Neuronal stem cell (in vitro differentiated cells): ENCODE results near the gene SPEF2.

ENCODE experiments used
- DNase-seq: peaks from one replicate; pipeline ENCODE4 v3.0.0-alpha.2; 2013; ENCODE audit warnings: low spot score
- H2AFZ ChIP-seq: one replicate; pipeline ENCODE4 v1.6.1; 2013; ENCODE audit warnings: mild to moderate bottlenecking, low read length, inconsistent platforms
- H2AK5ac ChIP-seq: 2 replicates; pipeline ENCODE4 v1.6.1; 2013; ENCODE audit warnings: low read depth, mild to moderate bottlenecking, inconsistent platforms, low read length, moderate library complexity, mixed read lengths
- H2BK120ac ChIP-seq: 2 replicates; pipeline ENCODE4 v1.6.1; 2013; ENCODE audit warnings: low read depth, mild to moderate bottlenecking, inconsistent platforms, low read length, moderate library complexity, mixed read lengths
- H2BK12ac ChIP-seq: one replicate; pipeline ENCODE4 v1.6.1; 2013; ENCODE audit warnings: low read length, inconsistent platforms
- H2BK15ac ChIP-seq: 2 replicates; pipeline ENCODE4 v1.6.1; 2013; ENCODE audit warnings: mild to moderate bottlenecking, low read length, inconsistent platforms, mixed read lengths
- H2BK5ac ChIP-seq: one replicate; pipeline ENCODE4 v1.6.1; 2013; ENCODE audit warnings: inconsistent platforms, mild to moderate bottlenecking, low read length, moderate library complexity
- H3K14ac ChIP-seq: one replicate; pipeline ENCODE4 v1.6.1; 2013; ENCODE audit warnings: low read length, inconsistent platforms
- H3K18ac ChIP-seq: 2 replicates; pipeline ENCODE4 v1.6.1; 2013; ENCODE audit warnings: low read length, inconsistent platforms
- H3K23ac ChIP-seq: 2 replicates; pipeline ENCODE4 v1.6.1; 2013; ENCODE audit warnings: low read depth, mild to moderate bottlenecking, mixed read lengths, low read length, inconsistent platforms; ENCODE audit not compliant: poor library complexity
- H3K27ac ChIP-seq: replicated peaks from 3 replicates; pipeline ENCODE4 v1.5.1; 2013; ENCODE audit warnings: low read length, inconsistent platforms
- H3K27me3 ChIP-seq, 3 experiments: 2 replicates each; pipeline ENCODE4 v1.6.1; 2013; ENCODE audit warnings: low read length in 3 of 3, mild to moderate bottlenecking in 2 of 3, inconsistent platforms in 1 of 3, low read depth in 1 of 3, mixed read lengths in 1 of 3, moderate library complexity in 1 of 3; ENCODE audit not compliant: control insufficient read depth in 3 of 3, insufficient read depth in 3 of 3
- H3K36me3 ChIP-seq, 2 donors: replicated peaks in 1 of 2; 2 replicates each; pipeline ENCODE4 v1.6.1; 2013; ENCODE audit warnings: low read length in 2 of 2; ENCODE audit not compliant: control insufficient read depth in 2 of 2, insufficient read depth in 2 of 2
- H3K4ac ChIP-seq: 2 replicates; pipeline ENCODE4 v1.6.1; 2013; ENCODE audit warnings: inconsistent platforms, mild to moderate bottlenecking, low read length, moderate library complexity
- H3K4me1 ChIP-seq, 2 donors: 1 replicate in 1 of 2; 2 replicates in 1 of 2; pipeline ENCODE4 v1.6.1; 2013; ENCODE audit warnings: low read length in 2 of 2, low read depth in 1 of 2; ENCODE audit not compliant: control insufficient read depth in 2 of 2, insufficient read depth in 1 of 2
- H3K4me2 ChIP-seq: one replicate; pipeline ENCODE4 v1.6.1; 2013; ENCODE audit warnings: mild to moderate bottlenecking, low read length, inconsistent platforms; ENCODE audit not compliant: insufficient read depth, poor library complexity, severe bottlenecking
- H3K4me3 ChIP-seq, 2 donors: 2 replicates each; pipeline ENCODE4 v1.5.1; 2013; ENCODE audit warnings: low read length in 2 of 2, mild to moderate bottlenecking in 2 of 2, inconsistent platforms in 1 of 2, moderate library complexity in 1 of 2
- H3K79me1 ChIP-seq: one replicate; pipeline ENCODE4 v1.6.1; 2013; ENCODE audit warnings: low read depth, mild to moderate bottlenecking, inconsistent platforms, low read length, moderate library complexity
- H3K9ac ChIP-seq: one replicate; pipeline ENCODE4 v1.6.1; 2013; ENCODE audit warnings: mild to moderate bottlenecking, low read depth, low read length, inconsistent platforms; ENCODE audit not compliant: poor library complexity
- H3K9me3 ChIP-seq, 2 donors: replicated peaks in 1 of 2; 2 replicates each; pipeline versions ENCODE3 to v1.6.1; 2013; ENCODE audit warnings: low read length in 2 of 2, mild to moderate bottlenecking in 2 of 2, inconsistent platforms in 1 of 2, low read depth in 1 of 2, mixed read lengths in 1 of 2, moderate library complexity in 1 of 2; ENCODE audit not compliant: control insufficient read depth in 2 of 2, insufficient read depth in 1 of 2
- H4K8ac ChIP-seq: one replicate; pipeline ENCODE4 v1.6.1; 2013; ENCODE audit warnings: low read depth, mild to moderate bottlenecking, inconsistent platforms, low read length, moderate library complexity
- H4K91ac ChIP-seq: one replicate; pipeline ENCODE4 v1.6.1; 2013; ENCODE audit warnings: low read length, low read depth, mild to moderate bottlenecking, inconsistent platforms; ENCODE audit not compliant: poor library complexity
- WGBS, 2 donors: extraction: QIAGEN DNeasy Blood & Tissue Kit; methylation state at CpG; one replicate each; pipeline ENCODE4 v1.1.7; 2013; ENCODE audit warnings: missing lambda C conversion rate in 2 of 2, mixed read lengths in 1 of 2; ENCODE audit not compliant: insufficient read length in 2 of 2, insufficient replicate concordance in 1 of 2; ENCODE audit errors: extremely low coverage in 2 of 2; 5-methylcytosine and 5-hydroxymethylcytosine counted together

SPEF2 gene

DNA sequence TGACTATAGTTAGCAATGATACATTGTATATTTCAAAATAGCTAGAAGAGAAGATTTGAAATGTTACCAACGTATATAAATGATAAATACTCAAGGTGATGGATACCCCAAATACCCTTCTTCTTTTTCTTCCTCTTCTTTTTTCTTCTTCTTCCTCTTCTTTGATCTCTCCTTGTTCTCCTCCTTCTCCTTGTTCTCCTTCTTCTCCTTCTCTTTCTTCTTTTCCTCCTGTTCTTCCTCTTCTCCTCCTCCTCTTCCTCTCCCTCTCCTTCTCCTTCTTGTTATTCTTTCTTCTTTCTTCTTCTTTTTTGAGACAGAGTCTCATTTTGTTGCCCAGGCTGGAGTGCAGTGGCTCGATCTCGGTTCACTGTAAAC lies 616 bp upstream of the SPEF2 start:
- no peak overlapping the region for H4K8ac ChIP-seq
- H3K79me1 ChIP-seq = no peaks in the 10 kb centered on the region
- H2BK5ac ChIP-seq = no peak overlapping the region
- no peak overlapping the region for H2BK120ac ChIP-seq
- H3K14ac ChIP-seq = no peak overlapping the region
- no peaks in the 10 kb centered on the region for H3K9me3 ChIP-seq
- no peak overlapping the region for H2BK15ac ChIP-seq
- no CpG with 5 or more reads among the region's 3 CpGs for WGBS, 2 donors
- H3K4ac ChIP-seq = no peak overlapping the region
- no peak overlapping the region for H3K27ac ChIP-seq
- no peak overlapping the region for H2BK12ac ChIP-seq
- H3K4me3 ChIP-seq = peak overlapping the region in 1 of 2 donors; percentile 86
- H2AFZ ChIP-seq = peak overlapping the region; percentile 98
- no peak overlapping the region for H3K9ac ChIP-seq
- H3K23ac ChIP-seq = no peak overlapping the region
- no peak overlapping the region for H3K4me2 ChIP-seq
- H2AK5ac ChIP-seq = no peak overlapping the region
- H3K36me3 ChIP-seq = no peaks in the 10 kb centered on the region
- H3K4me1 ChIP-seq = no peaks in the 10 kb centered on the region
- peaks cover 0 to 3% (median 0%) of the 10 kb centered on the region in 3 experiments for H3K27me3 ChIP-seq
- no peak for DNase-seq
- no peak overlapping the region for H3K18ac ChIP-seq
- H4K91ac ChIP-seq = no peak overlapping the region

- peak overlapping the region; percentile 86 to 89 for H3K4me3 ChIP-seq
These were observed 607 bp downstream of the SPEF2 start for GRCh38 chr5:35618304-35618636.

GRCh38 chr5:35618781-35619180 lies 1.1 kb downstream of the SPEF2 start:
- H3K27ac ChIP-seq = no peak overlapping the region
- H4K91ac ChIP-seq = no peak overlapping the region
- no peak overlapping the region for H2BK5ac ChIP-seq
- H3K27me3 ChIP-seq = peaks cover 0 to 3% (median 0%) of the 10 kb centered on the region in 3 experiments
- H2AK5ac ChIP-seq = no peak overlapping the region
- no peak overlapping the region for H3K9ac ChIP-seq
- H3K4me2 ChIP-seq = no peak overlapping the region
- H3K4me3 ChIP-seq = peak overlapping the region in 1 of 2 donors; percentile 86
- no peaks in the 10 kb centered on the region for H3K36me3 ChIP-seq
- H3K18ac ChIP-seq = no peak overlapping the region
- WGBS, 2 donors = no CpG with 5 or more reads among the region's 2 CpGs
- no peak overlapping the region for H3K23ac ChIP-seq
- H2AFZ ChIP-seq = peak overlapping the region; percentile 98
- no peak for DNase-seq
- H2BK15ac ChIP-seq = no peak overlapping the region
- H4K8ac ChIP-seq = no peak overlapping the region
- H3K14ac ChIP-seq = no peak overlapping the region
- no peak overlapping the region for H2BK12ac ChIP-seq
- H3K4me1 ChIP-seq = no peaks in the 10 kb centered on the region
- H3K79me1 ChIP-seq = no peaks in the 10 kb centered on the region
- no peak overlapping the region for H3K4ac ChIP-seq
- H2BK120ac ChIP-seq = no peak overlapping the region
- H3K9me3 ChIP-seq = no peaks in the 10 kb centered on the region

More at GRCh38 chr5:35618304-35618636, 607 bp downstream of the SPEF2 start:
- Histone ChIP-seq H3K27me3 (peaks cover 0 to 3% (median 0%) of the 10 kb centered on the region in 3 experiments), H3K23ac (no peak overlapping the region), H4K8ac (no peak overlapping the region), H2BK12ac (no peak overlapping the region), H3K9me3 (no peaks in the 10 kb centered on the region), H4K91ac (no peak overlapping the region), H2BK5ac (no peak overlapping the region), H2BK120ac (no peak overlapping the region), H3K4ac (no peak overlapping the region), H3K4me1 (no peaks in the 10 kb centered on the region), H3K18ac (no peak overlapping the region), H3K14ac (no peak overlapping the region), H3K27ac (no peak overlapping the region), H3K36me3 (no peaks in the 10 kb centered on the region), H2AK5ac (no peak overlapping the region), H2AFZ (peak overlapping the region; percentile 98), H2BK15ac (no peak overlapping the region), H3K4me2 (peak overlapping the region; percentile 63), H3K9ac (peak overlapping the region; percentile 89), H3K79me1 (no peaks in the 10 kb centered on the region)
- DNase-seq = no peak
- no CpG with 5 or more reads among the region's 4 CpGs for WGBS, 2 donors

GRCh38 chr5:35622974-35623373 lies 5.3 kb downstream of the SPEF2 start:
- H2BK12ac ChIP-seq = no peak overlapping the region
- H3K9me3 ChIP-seq = no peaks in the 10 kb centered on the region
- DNase-seq = no peak
- H2BK5ac ChIP-seq = no peak overlapping the region
- no peaks in the 10 kb centered on the region for H3K79me1 ChIP-seq
- H3K4me1 ChIP-seq = no peaks in the 10 kb centered on the region
- H3K18ac ChIP-seq = no peak overlapping the region
- WGBS, 2 donors = no CpG with 5 or more reads among the region's 3 CpGs
- no peak overlapping the region for H2BK120ac ChIP-seq
- H3K23ac ChIP-seq = no peak overlapping the region
- no peak overlapping the region for H3K9ac ChIP-seq
- H3K27ac ChIP-seq = no peak overlapping the region
- H3K4ac ChIP-seq = no peak overlapping the region
- H3K4me3 ChIP-seq = no peak overlapping the region
- H3K4me2 ChIP-seq = no peak overlapping the region
- H2BK15ac ChIP-seq = no peak overlapping the region
- no peak overlapping the region for H3K14ac ChIP-seq
- no peak overlapping the region for H4K91ac ChIP-seq
- no peak overlapping the region for H4K8ac ChIP-seq
- no peaks in the 10 kb centered on the region for H3K36me3 ChIP-seq
- no peak overlapping the region for H2AFZ ChIP-seq
- no peaks in the 10 kb centered on the region for H3K27me3 ChIP-seq
- H2AK5ac ChIP-seq = no peak overlapping the region
